K562 treated with DMSO at 1 percent for 4 hours (cell line): Measurements from ENCODE around the gene OVOL3. TPM values are rescaled to one million over a fixed set of nuclear protein-coding genes. Genes with fewer than 3 reads are reported as not detected.

Experiments
- total RNA-seq: library from RNA; unstranded; fragments of 300-600 nt; gene quantifications from 2 replicates; pipeline ENCODE4 v1.2.3, GENCODE V29; 2022; ENCODE audit not compliant: insufficient read depth

The OVOL3 gene
- not detected in 2 replicates for total RNA-seq

GRCh38 chr19:36110487-36111199 lies at the start of gene OVOL3:
Gene OVOL3, plus strand, starts transcription at chr19:36111143. Its CDS starts 60 bp downstream, at chr19:36111203.

GRCh38 chr19:36114721-36115452 lies 3.9 kb downstream of the OVOL3 start, which contains the start of gene POLR2I:
Gene POLR2I, minus strand, starts transcription at chr19:36114875. Its CDS starts 19 bp downstream, at chr19:36114856.

GRCh38 chr19:36115453-36116343 lies 4.8 kb downstream of the OVOL3 start, which contains the start of gene TBCB:
Gene TBCB, plus strand, starts transcription at chr19:36115468. Its CDS starts 93 bp downstream, at chr19:36115561.

GRCh38 chr19:36139473-36140303 lies 28.7 kb downstream of the OVOL3 start, which contains the start of gene CAPNS1:
Gene CAPNS1, plus strand, starts transcription at chr19:36140066. Its CDS starts 946 bp downstream, at chr19:36141012.

GRCh38 chr19:36152352-36153091 lies 41.6 kb downstream of the OVOL3 start, which contains the start of gene COX7A1:
Gene COX7A1, minus strand, starts transcription at chr19:36152447. Its CDS starts 40 bp downstream, at chr19:36152407.

Other genes starting within 250 kb of the OVOL3 start
- 5.0 and 7.4 TPM in 2 replicates for gene APLP1, start 242.6 kb upstream of the OVOL3 start, total RNA-seq
- gene NFKBID, start 210.6 kb upstream of the OVOL3 start, total RNA-seq: 4.9 and 8.8 TPM in 2 replicates
- gene HCST, start 208.6 kb upstream of the OVOL3 start, total RNA-seq: not detected in 2 replicates
- 24.4 and 27.1 TPM in 2 replicates for gene TYROBP, start 202.8 kb upstream of the OVOL3 start, total RNA-seq
- gene LRFN3, start 174.8 kb upstream of the OVOL3 start, total RNA-seq: 0.24 TPM in 1 of 2 replicates, not detected in the other
- 44.2 and 61.7 TPM in 2 replicates for gene SDHAF1, start 116.0 kb upstream of the OVOL3 start, total RNA-seq
- not detected in 2 replicates for gene SYNE4, start 102.3 kb upstream of the OVOL3 start, total RNA-seq
- 30.1 TPM in 2 replicates for gene ALKBH6, start 96.9 kb upstream of the OVOL3 start, total RNA-seq
- 1.8 TPM in 2 replicates for gene CLIP3, start 78.3 kb upstream of the OVOL3 start, total RNA-seq
- gene THAP8, start 56.9 kb upstream of the OVOL3 start, total RNA-seq: 3.7 and 5.1 TPM in 2 replicates
- gene WDR62, start 56.2 kb upstream of the OVOL3 start, total RNA-seq: 25.9 and 34.3 TPM in 2 replicates
- gene POLR2I, start 3.7 kb downstream of the OVOL3 start, total RNA-seq: 45.4 and 68.1 TPM in 2 replicates
- 42.6 and 51.1 TPM in 2 replicates for gene TBCB, start 4.3 kb downstream of the OVOL3 start, total RNA-seq
- gene CAPNS1, start 28.9 kb downstream of the OVOL3 start, total RNA-seq: 225 and 256 TPM in 2 replicates
- not detected in 2 replicates for gene COX7A1, start 41.3 kb downstream of the OVOL3 start, total RNA-seq
- gene ZNF565, start 103.5 kb downstream of the OVOL3 start, total RNA-seq: 0.41 TPM in 1 of 2 replicates, not detected in the other
- gene ZNF146, start 104.0 kb downstream of the OVOL3 start, total RNA-seq: 50.3 and 54.2 TPM in 2 replicates